AG04450 (cell line): ENCODE measurements around the gene CAB39L. TPM values are rescaled to one million over a fixed set of nuclear protein-coding genes. Genes with fewer than 3 reads are reported as not detected.

Experiments used
- CTCF ChIA-PET: fragments of 300-600, 350-600 bp; formaldehyde crosslinking; extraction: SDS; loops from one replicate; lab custom pipeline; 2022; ENCODE audit warnings: antibody characterized with exemption, inconsistent platforms; lab: Charles Lee
- POLR2A ChIA-PET: fragments of 350-600 bp; formaldehyde crosslinking; extraction: SDS; loops from one replicate; lab custom pipeline; 2021; ENCODE audit warnings: antibody characterized with exemption, inconsistent platforms; lab: Yijun Ruan, JAX
- DNase-seq: peaks from one replicate; pipeline ENCODE4 v3.0.0-alpha.2; 2011; ENCODE audit warnings: low read depth, low spot score
- H3K27ac ChIP-seq: one replicate; pipeline ENCODE4 v1.5.1; 2012; ENCODE audit warnings: low read depth, low read length, control low read depth
- H3K27me3 ChIP-seq: one replicate; pipeline ENCODE4 v1.6.0; 2012; ENCODE audit warnings: low read length; ENCODE audit not compliant: control insufficient read depth, insufficient read depth
- H3K4me3 ChIP-seq: 2 replicates; pipeline ENCODE4 v1.5.1; 2011; ENCODE audit warnings: mild to moderate bottlenecking, low read depth, low read length, control low read depth
- H3K9me3 ChIP-seq: 2 replicates; pipeline ENCODE4 v1.5.1; 2012; ENCODE audit warnings: low read length; ENCODE audit not compliant: control insufficient read depth, insufficient read depth
- CTCF ChIP-seq: IDR thresholded peaks from 2 replicates; pipeline ENCODE4 v1.5.1; 2011; ENCODE audit warnings: low read depth, low read length, control low read depth, inconsistent platforms
- polyA plus RNA-seq: library from polyadenylated mRNA; depleted of rRNA; stranded (reverse); fragments of >200 nt; gene quantifications from 2 replicates; pipeline ENCODE4 v1.2.3, GENCODE V29; 2011

CAB39L gene
- polyA plus RNA-seq, 1 experiment: 26.3 TPM

GRCh38 chr13:49292742-49293486 lies 150.9 kb downstream of the CAB39L start:
- Histone ChIP-seq H3K27ac (no peak overlapping the region), H3K9me3 (no peaks in the 10 kb centered on the region), H3K27me3 (no peaks in the 10 kb centered on the region), H3K4me3 (no peak overlapping the region)
- POLR2A ChIA-PET: no interaction called here
- peak; percentile 77 for DNase-seq
- no peak for TF ChIP-seq CTCF
- CTCF ChIA-PET: interaction anchor here (1.0 to 3.4 kb wide), 3 partner anchors 8 to 13 kb away, joined by 3 to 12 read pairs (median 4); no protein-coding TSS in a partner anchor

GRCh38 chr13:49288458-49288857 lies 155.4 kb downstream of the CAB39L start:
- Histone ChIP-seq H3K27me3 (no peaks in the 10 kb centered on the region), H3K9me3 (no peaks in the 10 kb centered on the region), H3K4me3 (no peak overlapping the region), H3K27ac (no peak overlapping the region)
- ChIA-PET POLR2A (interaction anchor here (0.6 kb wide), 1 partner anchor 279 kb away, joined by 3 read pairs; no protein-coding TSS in a partner anchor), CTCF (interaction anchor here (0.6 to 4.4 kb wide), 2 partner anchors 7 to 178 kb away, joined by 3 to 34 read pairs; no protein-coding TSS in a partner anchor)
- no peak for TF ChIP-seq CTCF
- no peak for DNase-seq

GRCh38 chr13:49287995-49288394 lies 155.9 kb downstream of the CAB39L start:
- TF ChIP-seq CTCF: no peak
- no peak overlapping the region for H3K4me3 ChIP-seq
- no peak overlapping the region for H3K27ac ChIP-seq
- H3K27me3 ChIP-seq: no peaks in the 10 kb centered on the region
- ChIA-PET POLR2A (no interaction called here), CTCF (interaction anchor here (0.6 to 4.4 kb wide), 2 partner anchors 7 to 178 kb away, joined by 3 to 34 read pairs; no protein-coding TSS in a partner anchor)
- DNase-seq: no peak
- no peaks in the 10 kb centered on the region for H3K9me3 ChIP-seq

- POLR2A ChIA-PET: no interaction called here
- Histone ChIP-seq H3K9me3 (no peaks in the 10 kb centered on the region), H3K4me3 (no peak overlapping the region), H3K27me3 (no peaks in the 10 kb centered on the region), H3K27ac (no peak overlapping the region)
- DNase-seq: no peak
- CTCF ChIA-PET: interaction anchor here (0.7 to 3.3 kb wide), 14 partner anchors 9 to 496 kb away, joined by 3 to 34 read pairs (median 7); partner anchors contain the start of gene CDADC1
- no peak for TF ChIP-seq CTCF
These were observed 164.0 kb downstream of the CAB39L start for GRCh38 chr13:49279885-49280284.

- Histone ChIP-seq H3K4me3 (no peak overlapping the region), H3K9me3 (no peaks in the 10 kb centered on the region), H3K27me3 (no peaks in the 10 kb centered on the region), H3K27ac (no peak overlapping the region)
- DNase-seq: no peak
- ChIA-PET CTCF (interaction anchor here (0.8 to 2.1 kb wide), 3 partner anchors 36 to 329 kb away, joined by 3 to 18 read pairs (median 3); no protein-coding TSS in a partner anchor), POLR2A (no interaction called here)
- TF ChIP-seq CTCF: no peak
These were observed 164.8 kb downstream of the CAB39L start for GRCh38 chr13:49279112-49279511.
